Endothelial cell of umbilical vein (primary cell): ENCODE measurements around the gene MOB4. TPM values are rescaled to one million over a fixed set of nuclear protein-coding genes. Genes with fewer than 3 reads are reported as not detected.
A peak's percentile ranks its signal among the peaks of the same experiment; 100 is the strongest.

Experiments used
- BruUV-seq: library from RNA; stranded (reverse); fragments of 400-500 nt; replicated peaks from 2 replicates; lab custom pipeline; 2021; lab: Mats Ljungman, UMichigan
- CTCF ChIA-PET: fragments of 300-600, 350-600 bp; sonication (Branson Sonifier 250); formaldehyde crosslinking; loops from one replicate; lab custom pipeline; 2021; ENCODE audit warnings: antibody characterized with exemption, inconsistent platforms; lab: Charles Lee
- POLR2A ChIA-PET: fragments of 300-600, 350-600 bp; sonication (Branson Sonifier 250); formaldehyde crosslinking; loops from one replicate; lab custom pipeline; 2021; ENCODE audit warnings: antibody characterized with exemption, inconsistent platforms; lab: Charles Lee
- DNase-seq: peaks from one replicate; pipeline ENCODE4 v3.0.0-alpha.2; 2011; ENCODE audit warnings: low read depth, low spot score
- FAIRE-seq: peaks from 2 replicates; lab custom pipeline; 2011; peaks lifted over from hg19 to GRCh38; lab: Jason Lieb, UNC
- H2AFZ ChIP-seq: 2 replicates; pipeline ENCODE4 v1.6.0; 2012; ENCODE audit warnings: low read depth, low read length, control low read depth, inconsistent platforms
- H3K27ac ChIP-seq: 2 replicates; pipeline ENCODE4 v1.5.1; 2011; ENCODE audit warnings: low read depth, mild to moderate bottlenecking, control low read depth, low read length, moderate library complexity; ENCODE audit not compliant: insufficient read depth
- H3K27me3 ChIP-seq, 2 experiments: 2 replicates each; pipeline versions ENCODE4 v1.6.0 to v1.6.1; 2011; ENCODE audit warnings: low read length in 2 of 2, mixed read lengths in 1 of 2; ENCODE audit not compliant: control insufficient read depth in 2 of 2, insufficient read depth in 2 of 2
- H3K36me3 ChIP-seq, 2 experiments: 2 replicates in 1 of 2; 3 replicates in 1 of 2; pipeline ENCODE4 v1.5.1; 2011; ENCODE audit warnings: low read length in 2 of 2, mild to moderate bottlenecking in 1 of 2, moderate library complexity in 1 of 2; ENCODE audit not compliant: control insufficient read depth in 2 of 2, insufficient read depth in 2 of 2; ENCODE audit errors: extremely low read depth in 1 of 2
- H3K4me1 ChIP-seq: 3 replicates; pipeline ENCODE4 v1.5.1; 2011; ENCODE audit warnings: mild to moderate bottlenecking, low read length; ENCODE audit not compliant: control insufficient read depth, insufficient read depth; ENCODE audit errors: extremely low read depth
- H3K4me2 ChIP-seq: 2 replicates; pipeline ENCODE4 v1.6.1; 2011; ENCODE audit warnings: low read length, control low read depth, mixed read lengths; ENCODE audit not compliant: insufficient read depth
- H3K4me3 ChIP-seq, 3 experiments: fragments of 200-600 bp in 1 of 3; sonication (generic), shearing (Covaris generic) in 1 of 3; replicated peaks in 1 of 3; 2 replicates each; pipeline ENCODE4 v1.5.1; 2011 to 2016; ENCODE audit warnings: control low read depth in 3 of 3, low read length in 3 of 3, mild to moderate bottlenecking in 2 of 3, inconsistent platforms in 1 of 3, low read depth in 1 of 3, moderate library complexity in 1 of 3; ENCODE audit not compliant: insufficient read depth in 1 of 3
- H3K79me2 ChIP-seq: 2 replicates; pipeline ENCODE4 v1.6.0; 2012; ENCODE audit warnings: low read length, inconsistent platforms; ENCODE audit not compliant: control insufficient read depth, insufficient read depth
- H3K9ac ChIP-seq: replicated peaks from 2 replicates; pipeline ENCODE3; 2011; ENCODE audit warnings: low read length, control low read depth; ENCODE audit not compliant: insufficient read depth; ENCODE audit errors: extremely low read depth
- H3K9me1 ChIP-seq: replicated peaks from 3 replicates; pipeline ENCODE4 v1.6.0; 2011; ENCODE audit warnings: mild to moderate bottlenecking, low read length; ENCODE audit not compliant: control insufficient read depth, insufficient read depth; ENCODE audit errors: extremely low read depth
- H3K9me3 ChIP-seq: replicated peaks from 2 replicates; pipeline ENCODE4 v1.5.1; 2012; ENCODE audit warnings: low read length, inconsistent platforms; ENCODE audit not compliant: control insufficient read depth, insufficient read depth
- H4K20me1 ChIP-seq: replicated peaks from 2 replicates; pipeline ENCODE3; 2011; ENCODE audit warnings: mild to moderate bottlenecking, low read length; ENCODE audit not compliant: control insufficient read depth, insufficient read depth; ENCODE audit errors: extremely low read depth
- EZH2 ChIP-seq: IDR thresholded peaks from 2 replicates; pipeline ENCODE4 v1.6.1; 2012; ENCODE audit warnings: borderline replicate concordance, low read depth, mild to moderate bottlenecking, moderate library complexity, low read length, inconsistent platforms; ENCODE audit not compliant: severe bottlenecking
- FOS ChIP-seq: IDR thresholded peaks from 2 replicates; pipeline ENCODE4 v1.6.1; 2011; ENCODE audit warnings: mild to moderate bottlenecking, low read length, moderate library complexity, borderline replicate concordance; ENCODE audit not compliant: insufficient read depth
- GATA2 ChIP-seq: IDR thresholded peaks from 2 replicates; pipeline ENCODE4 v1.7.0; 2011; ENCODE audit warnings: low read depth, mild to moderate bottlenecking, moderate library complexity, mixed read lengths, low read length; ENCODE audit not compliant: insufficient read length, insufficient read depth
- JUN ChIP-seq: IDR thresholded peaks from 2 replicates; pipeline ENCODE4 v1.6.1; 2011; ENCODE audit warnings: borderline replicate concordance, low read depth; ENCODE audit not compliant: insufficient read length, insufficient read depth
- MYC ChIP-seq: IDR thresholded peaks from one replicate; pipeline ENCODE4 v1.6.1; 2011; ENCODE audit warnings: mild to moderate bottlenecking, low read depth, low read length
- POLR2A ChIP-seq: IDR thresholded peaks from 2 replicates; pipeline ENCODE4 v1.6.1; 2012; ENCODE audit warnings: low read depth, mild to moderate bottlenecking, control low read depth, low read length
- POLR2AphosphoS5 ChIP-seq: IDR thresholded peaks from 2 replicates; pipeline ENCODE4 v1.6.1; 2012; ENCODE audit warnings: low read depth, mild to moderate bottlenecking, control low read depth, low read length, moderate library complexity; ENCODE audit not compliant: insufficient read depth
- dilution Hi-C: fragments of 300-500 bp; cut with MboI; formaldehyde crosslinking; loops from one replicate; pipeline ENCODE4 v1.15.0; 2019; ENCODE audit warnings: low sequenced_read_pairs; ENCODE audit not compliant: extremely low pct_ligation_motif_present
- intact Hi-C: fragments of 100-400 bp; cut with micrococcal nuclease; formaldehyde crosslinking; loops from one replicate; pipeline ENCODE4 v1.10.0; 2022
- polyA plus RNA-seq, 4 experiments: library from polyadenylated mRNA; depleted of rRNA in 3 of 4; stranded (reverse) in 3 of 4; unstranded in 1 of 4; fragments of >200 nt; gene quantifications; 2 replicates each; pipeline versions ENCODE4 v1.2.1 to v1.2.3, GENCODE V29; 2011 to 2012; ENCODE audit warnings: missing spikeins in 1 of 4
- total RNA-seq: library from RNA; stranded (reverse); gene quantifications from 2 replicates; pipeline ENCODE4 v1.2.3, GENCODE V29; 2021
- TF ChIP-seq, protein P1 (sequence below), 2 donors: IDR thresholded peaks; 1 replicate in 1 of 2; 2 replicates in 1 of 2; pipeline ENCODE4 v1.5.1; 2011; ENCODE audit warnings: low read length in 2 of 2, mild to moderate bottlenecking in 2 of 2, moderate library complexity in 2 of 2, control low read depth in 1 of 2, inconsistent platforms in 1 of 2, low read depth in 1 of 2; ENCODE audit not compliant: insufficient read depth in 1 of 2; ENCODE audit errors: extremely low read depth in 1 of 2
- TF ChIP-seq, protein P2 (sequence below): IDR thresholded peaks from 2 replicates; pipeline ENCODE4 v1.6.1; 2011; ENCODE audit not compliant: insufficient read depth, insufficient read length

MOB4 gene
- total and polyA plus RNA-seq, 2 donors (not counting 3 experiments of a cell fraction or from before 2014, with no cell fraction given): 23.9 to 27.9 TPM

DNA sequence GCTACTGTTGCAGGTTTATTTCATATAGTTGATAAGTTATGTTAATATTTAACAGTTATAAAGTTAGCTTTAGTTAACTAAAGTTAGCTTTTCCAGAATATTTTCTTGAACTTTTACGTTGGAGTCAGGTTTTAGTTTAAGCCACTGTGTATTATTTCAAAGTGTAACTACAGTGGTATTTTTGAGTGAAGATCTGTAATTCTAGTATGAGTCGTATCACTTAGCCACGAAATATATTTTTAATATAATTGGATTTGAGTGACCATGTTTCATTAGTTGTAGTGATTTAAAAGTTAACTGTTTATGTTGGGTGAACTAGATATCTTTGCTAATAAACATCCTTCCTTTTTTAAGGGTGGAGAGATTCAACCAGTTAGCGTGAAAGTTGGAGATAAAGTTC is 13.2 kb upstream of the MOB4 start:
- FAIRE-seq: no peak
- Histone ChIP-seq H3K27ac (no peak overlapping the region), H3K4me2 (peak overlapping the region; percentile 74), H3K4me3 (no peak overlapping the region), H3K36me3 (peaks cover 4% of the 10 kb centered on the region in 2 experiments), H3K79me2 (peaks cover 47% of the 10 kb centered on the region), H4K20me1 (no peaks in the 10 kb centered on the region), H2AFZ (no peak overlapping the region), H3K9ac (no peak overlapping the region), H3K4me1 (peaks cover 24% of the 10 kb centered on the region), H3K9me1 (no peaks in the 10 kb centered on the region), H3K27me3 (no peaks in the 10 kb centered on the region), H3K9me3 (no peaks in the 10 kb centered on the region)
- POLR2A ChIA-PET: interaction anchor here (1.2 kb wide), 1 partner anchor 13 kb away, joined by 5 read pairs; the partner anchor contains the start of gene MOB4
- dilution Hi-C loops (no loop called here), intact Hi-C loops (loop anchor here (5.0 kb wide), 1 partner anchor 55 kb away; no protein-coding TSS in a partner anchor)
- CTCF ChIA-PET: interaction anchor here (1.3 kb wide), 2 partner anchors 11 to 97 kb away, joined by 3 read pairs; no protein-coding TSS in a partner anchor
- BruUV-seq: no TSS peak
- no peak for DNase-seq
- no peak for TF ChIP-seq FOS
- TF ChIP-seq, protein P1, sequence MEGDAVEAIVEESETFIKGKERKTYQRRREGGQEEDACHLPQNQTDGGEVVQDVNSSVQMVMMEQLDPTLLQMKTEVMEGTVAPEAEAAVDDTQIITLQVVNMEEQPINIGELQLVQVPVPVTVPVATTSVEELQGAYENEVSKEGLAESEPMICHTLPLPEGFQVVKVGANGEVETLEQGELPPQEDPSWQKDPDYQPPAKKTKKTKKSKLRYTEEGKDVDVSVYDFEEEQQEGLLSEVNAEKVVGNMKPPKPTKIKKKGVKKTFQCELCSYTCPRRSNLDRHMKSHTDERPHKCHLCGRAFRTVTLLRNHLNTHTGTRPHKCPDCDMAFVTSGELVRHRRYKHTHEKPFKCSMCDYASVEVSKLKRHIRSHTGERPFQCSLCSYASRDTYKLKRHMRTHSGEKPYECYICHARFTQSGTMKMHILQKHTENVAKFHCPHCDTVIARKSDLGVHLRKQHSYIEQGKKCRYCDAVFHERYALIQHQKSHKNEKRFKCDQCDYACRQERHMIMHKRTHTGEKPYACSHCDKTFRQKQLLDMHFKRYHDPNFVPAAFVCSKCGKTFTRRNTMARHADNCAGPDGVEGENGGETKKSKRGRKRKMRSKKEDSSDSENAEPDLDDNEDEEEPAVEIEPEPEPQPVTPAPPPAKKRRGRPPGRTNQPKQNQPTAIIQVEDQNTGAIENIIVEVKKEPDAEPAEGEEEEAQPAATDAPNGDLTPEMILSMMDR (IDR thresholded peaks at IDR 0.05; ENCODE audit: extremely low read depth in 1 of 2, insufficient read depth in 1 of 2, low read depth in 1 of 2, low read length in 2 of 2): no peak
- TF ChIP-seq EZH2: no peak
- TF ChIP-seq, protein P2, sequence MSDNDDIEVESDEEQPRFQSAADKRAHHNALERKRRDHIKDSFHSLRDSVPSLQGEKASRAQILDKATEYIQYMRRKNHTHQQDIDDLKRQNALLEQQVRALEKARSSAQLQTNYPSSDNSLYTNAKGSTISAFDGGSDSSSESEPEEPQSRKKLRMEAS: no peak
- TF ChIP-seq JUN: no peak
- no peak for TF ChIP-seq POLR2A
- no peak for TF ChIP-seq MYC
- no peak for TF ChIP-seq GATA2
- no peak for TF ChIP-seq POLR2AphosphoS5
